Epithelial cell of esophagus (primary cell): ENCODE results near the gene FAM181A.

ENCODE experiments used
- DNase-seq: peaks from one replicate; pipeline ENCODE4 v3.0.0; 2010; ENCODE audit warnings: low read depth
- H3K4me3 ChIP-seq: 2 replicates; pipeline ENCODE4 v1.5.1; 2011; ENCODE audit warnings: mild to moderate bottlenecking, low read length, control low read depth
- TF ChIP-seq, protein P1 (sequence below): IDR thresholded peaks from 2 replicates; pipeline ENCODE4 v1.5.1; 2011; ENCODE audit warnings: low read depth, mild to moderate bottlenecking, low read length, control low read depth, inconsistent platforms; ENCODE audit not compliant: insufficient read depth; ENCODE audit errors: missing control alignments

The FAM181A gene

DNA sequence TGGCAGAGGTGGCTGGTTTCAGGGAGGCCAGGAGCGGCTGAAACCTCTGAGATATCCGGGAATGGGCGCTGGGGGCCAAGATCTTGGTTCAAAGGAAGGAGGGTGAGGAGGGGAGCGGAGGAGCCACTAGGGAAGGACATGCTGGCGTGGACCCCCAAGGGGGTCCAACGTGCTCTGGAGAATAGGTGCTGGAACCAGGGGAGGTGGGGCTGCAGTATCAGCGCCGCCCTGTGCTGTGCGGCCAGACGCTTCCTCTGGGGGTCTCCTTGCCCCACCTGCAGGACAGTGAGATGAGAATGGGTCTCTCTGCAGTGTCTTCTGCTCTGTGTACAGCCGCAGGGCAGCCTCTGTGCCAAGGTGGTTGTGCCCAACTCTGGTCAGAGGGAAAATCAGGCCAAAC, 2.5 kb downstream of the FAM181A start:
- H3K4me3 ChIP-seq = no peak overlapping the region
- DNase-seq = no peak
- TF ChIP-seq, protein P1, sequence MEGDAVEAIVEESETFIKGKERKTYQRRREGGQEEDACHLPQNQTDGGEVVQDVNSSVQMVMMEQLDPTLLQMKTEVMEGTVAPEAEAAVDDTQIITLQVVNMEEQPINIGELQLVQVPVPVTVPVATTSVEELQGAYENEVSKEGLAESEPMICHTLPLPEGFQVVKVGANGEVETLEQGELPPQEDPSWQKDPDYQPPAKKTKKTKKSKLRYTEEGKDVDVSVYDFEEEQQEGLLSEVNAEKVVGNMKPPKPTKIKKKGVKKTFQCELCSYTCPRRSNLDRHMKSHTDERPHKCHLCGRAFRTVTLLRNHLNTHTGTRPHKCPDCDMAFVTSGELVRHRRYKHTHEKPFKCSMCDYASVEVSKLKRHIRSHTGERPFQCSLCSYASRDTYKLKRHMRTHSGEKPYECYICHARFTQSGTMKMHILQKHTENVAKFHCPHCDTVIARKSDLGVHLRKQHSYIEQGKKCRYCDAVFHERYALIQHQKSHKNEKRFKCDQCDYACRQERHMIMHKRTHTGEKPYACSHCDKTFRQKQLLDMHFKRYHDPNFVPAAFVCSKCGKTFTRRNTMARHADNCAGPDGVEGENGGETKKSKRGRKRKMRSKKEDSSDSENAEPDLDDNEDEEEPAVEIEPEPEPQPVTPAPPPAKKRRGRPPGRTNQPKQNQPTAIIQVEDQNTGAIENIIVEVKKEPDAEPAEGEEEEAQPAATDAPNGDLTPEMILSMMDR = no peak

DNA sequence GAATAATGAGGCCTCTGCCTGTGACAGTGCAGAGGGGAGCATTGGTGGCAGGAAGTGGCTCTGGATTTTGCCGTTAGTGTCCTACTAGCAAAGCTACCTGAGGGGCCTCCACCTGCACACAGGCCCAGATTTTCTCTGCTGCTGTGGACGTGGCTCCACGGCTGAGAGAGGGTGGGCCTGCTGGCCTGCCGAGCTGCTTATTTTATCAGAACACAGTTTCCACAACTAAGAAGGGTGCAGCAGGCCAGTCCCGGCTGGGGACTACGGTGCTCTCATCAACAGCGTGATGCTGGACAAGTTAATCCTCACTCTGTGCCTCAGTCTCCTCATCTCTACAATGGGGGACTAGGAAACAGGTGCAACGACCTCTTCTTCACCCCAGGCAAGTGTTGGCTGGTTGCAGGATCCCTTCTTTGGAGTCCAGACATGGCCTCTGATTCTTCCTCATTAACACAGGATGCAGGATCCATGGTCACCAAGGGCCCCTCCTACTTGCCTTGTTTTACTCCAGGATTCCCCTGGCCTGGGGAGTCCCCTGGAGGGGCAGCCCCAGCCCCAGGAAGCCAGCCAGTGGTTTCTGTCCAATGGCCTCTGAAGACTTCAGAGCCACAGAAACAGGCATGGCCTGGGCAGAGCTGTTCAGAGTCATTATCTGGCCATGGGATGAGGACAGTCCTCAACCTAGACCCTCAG, 3.3 kb downstream of the FAM181A start:
- no peak overlapping the region for H3K4me3 ChIP-seq
- DNase-seq = no peak
- TF ChIP-seq, protein P1 = no peak

DNA sequence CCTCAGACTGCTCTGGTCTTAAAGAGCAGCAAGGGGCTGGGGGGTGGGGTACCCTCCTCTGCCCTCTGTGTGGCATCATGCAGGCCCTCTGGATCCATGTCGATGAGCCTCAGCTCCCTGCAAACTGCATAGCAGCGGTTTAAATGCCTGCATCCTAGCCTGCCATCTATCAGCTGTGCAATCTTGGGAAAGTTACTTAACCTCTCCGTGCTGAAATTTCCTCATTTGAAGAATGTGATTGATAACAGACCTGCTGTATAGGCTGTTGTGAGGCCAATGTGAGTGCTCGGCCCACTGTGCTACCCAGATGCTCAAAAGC, 3.8 kb downstream of the FAM181A start:
- no peak for DNase-seq
- TF ChIP-seq, protein P1 = no peak
- H3K4me3 ChIP-seq = no peak overlapping the region

DNA sequence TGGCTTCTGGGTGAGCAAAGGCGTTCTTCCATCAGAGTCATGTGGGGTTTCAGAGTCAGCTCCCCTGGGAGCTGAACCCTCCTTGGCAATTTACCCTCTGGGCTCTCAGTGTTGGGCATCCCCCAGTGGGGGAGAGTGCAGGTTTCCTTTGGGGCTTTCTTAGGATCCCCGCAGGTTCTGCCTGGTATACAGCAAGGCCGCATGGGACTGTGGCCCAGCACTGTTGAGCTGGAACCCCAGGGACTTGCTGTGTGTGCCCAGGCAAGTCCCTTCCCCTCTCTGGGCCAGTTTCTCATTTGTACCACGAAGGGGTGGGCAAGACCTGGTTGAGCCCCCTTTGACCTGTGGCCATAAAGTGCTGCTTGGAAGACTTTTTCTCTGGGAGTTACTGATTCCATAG, 5.5 kb downstream of the FAM181A start:
- H3K4me3 ChIP-seq = no peak overlapping the region
- TF ChIP-seq, protein P1 = no peak
- DNase-seq = no peak

DNA sequence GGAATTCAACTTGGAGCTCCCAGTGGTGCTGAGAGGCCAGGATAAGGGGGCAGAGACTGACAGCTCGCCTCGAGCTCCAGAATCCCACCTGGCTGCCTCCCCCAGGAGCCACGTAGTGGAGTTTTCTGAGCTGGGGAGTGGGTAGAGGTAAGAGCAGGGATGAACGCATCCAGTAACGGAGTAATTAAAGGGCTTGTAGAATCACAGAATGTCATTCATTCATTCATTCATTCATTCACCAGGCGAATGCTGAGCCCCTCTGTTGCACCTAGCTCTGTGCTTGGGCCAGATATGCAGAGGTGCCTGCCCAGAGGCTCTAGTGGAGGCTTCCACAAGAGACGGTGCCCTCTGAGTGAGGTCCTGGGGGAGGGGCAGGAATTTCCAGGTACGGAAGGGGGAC, 8.1 kb downstream of the FAM181A start:
- TF ChIP-seq, protein P1 = no peak
- no peak for DNase-seq
- no peak overlapping the region for H3K4me3 ChIP-seq

DNA sequence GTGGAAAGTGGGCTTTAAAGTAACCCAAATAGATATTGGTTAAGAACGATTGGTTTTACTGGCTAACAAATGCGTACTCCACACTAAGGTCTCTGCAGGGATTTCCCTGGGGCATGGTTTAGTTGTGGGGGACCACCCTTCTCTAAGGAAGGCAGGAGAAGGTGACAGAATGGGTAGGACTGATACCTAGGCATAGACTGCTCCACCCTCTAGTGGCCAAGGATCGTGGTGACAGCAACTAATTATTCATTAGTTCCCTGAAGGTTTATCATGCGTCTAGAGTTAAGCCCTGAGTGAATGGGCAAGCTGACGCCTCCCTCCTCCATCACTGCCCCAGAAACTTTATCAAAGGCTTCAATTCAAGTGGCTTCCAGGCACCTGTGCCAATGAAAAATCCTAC, 9.1 kb downstream of the FAM181A start:
- H3K4me3 ChIP-seq = no peak overlapping the region
- TF ChIP-seq, protein P1 = peak; percentile 75
- DNase-seq = peak; percentile 61

DNA sequence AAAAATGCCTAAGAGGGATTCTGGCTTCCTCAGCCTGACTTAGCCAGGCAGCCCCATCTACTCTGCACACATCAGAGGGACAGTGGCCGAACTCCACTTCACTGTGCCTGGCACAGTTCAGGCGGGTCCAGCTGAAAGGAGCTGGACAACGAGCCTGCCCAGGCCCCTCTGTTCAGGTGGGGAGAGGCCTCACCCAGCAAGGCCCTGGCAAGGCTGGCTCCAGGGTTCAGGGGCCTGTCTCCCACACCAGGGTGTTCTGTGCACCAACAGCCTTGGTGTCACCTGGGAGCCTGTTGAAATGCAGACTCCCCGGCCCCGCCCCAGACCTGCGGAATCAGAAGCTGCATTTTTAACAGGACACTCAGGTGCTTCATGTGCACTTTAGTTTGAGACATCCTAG, 9.8 kb downstream of the FAM181A start:
- no peak for DNase-seq
- H3K4me3 ChIP-seq = no peak overlapping the region
- TF ChIP-seq, protein P1 = no peak
